PC-9 (cell line): Measurements from ENCODE around the gene SLC26A5.

Source experiments
- CTCF ChIP-seq: fragments of 200-600 bp; sonication (generic); conservative IDR thresholded peaks from 2 replicates; pipeline ENCODE4 v1.6.1; 2017; ENCODE audit warnings: mixed run types, antibody characterized with exemption, mild to moderate bottlenecking, moderate library complexity
- EZH2 ChIP-seq: fragments of 200-600 bp; sonication (generic); IDR thresholded peaks from 2 replicates; pipeline ENCODE4 v1.8.0; 2017; ENCODE audit warnings: antibody characterized with exemption, low read depth

- no peak for TF ChIP-seq CTCF
- TF ChIP-seq EZH2, result no peak
These were observed 51.4 kb downstream of the SLC26A5 start for GRCh38 chr7:103394566-103394965.
